Stomach (tissue), 4 donors: ENCODE data around the gene EOLA2.
"Not testable (repeated sequence)": the region's sequence is repeated elsewhere in the genome, so short reads cannot be mapped to it uniquely, and the experiment has no call there.

ENCODE experiments used
- EP300 ChIP-seq: sonication (generic); formaldehyde crosslinking; IDR thresholded peaks from one replicate; pipeline ENCODE4 v1.6.1; 2017; ENCODE audit warnings: antibody characterized with exemption
- POLR2A ChIP-seq, 4 donors: fragments of 450-650 bp; IDR thresholded peaks; one replicate each; pipeline ENCODE4 v1.6.1; 2016; ENCODE audit warnings: antibody characterized with exemption in 4 of 4, control low read depth in 2 of 4, mild to moderate bottlenecking in 1 of 4, moderate library complexity in 1 of 4
- POLR2AphosphoS5 ChIP-seq, 3 donors: sonication (generic); formaldehyde crosslinking; IDR thresholded peaks; one replicate each; pipeline ENCODE4 v1.6.1; 2016; ENCODE audit warnings: antibody characterized with exemption in 3 of 3
- TF ChIP-seq, protein P1 (sequence below), 7 experiments: fragments of 450-650 bp in 4 of 7; fragments of 200-600 bp in 3 of 7; sonication (generic) in 3 of 7; IDR thresholded peaks; one replicate each; pipeline ENCODE4 v1.5.1; 2016 to 2019; ENCODE audit warnings: antibody characterized with exemption in 7 of 7, control low read depth in 2 of 7, mild to moderate bottlenecking in 1 of 7

DNA sequence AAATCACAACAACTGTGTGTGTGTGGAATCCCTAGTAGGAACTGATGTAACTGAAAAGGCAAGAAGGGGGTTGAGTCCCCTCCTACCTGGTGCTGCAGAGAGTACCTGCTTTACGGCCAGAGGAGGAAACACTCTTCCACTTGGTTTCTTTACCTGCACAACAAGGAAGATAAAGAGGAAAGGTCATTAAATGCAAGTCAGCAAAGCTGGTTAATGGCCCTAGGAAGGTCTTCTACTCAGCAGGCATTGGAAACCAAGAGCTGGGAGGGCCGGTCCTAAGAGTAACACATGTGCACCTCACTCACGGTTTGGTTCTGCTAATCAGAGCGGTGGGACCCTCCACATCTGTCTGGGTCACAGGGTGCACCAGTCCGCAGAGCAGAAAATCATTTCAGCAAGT lies 963 bp downstream of the EOLA2 start:
- TF ChIP-seq, protein P1, sequence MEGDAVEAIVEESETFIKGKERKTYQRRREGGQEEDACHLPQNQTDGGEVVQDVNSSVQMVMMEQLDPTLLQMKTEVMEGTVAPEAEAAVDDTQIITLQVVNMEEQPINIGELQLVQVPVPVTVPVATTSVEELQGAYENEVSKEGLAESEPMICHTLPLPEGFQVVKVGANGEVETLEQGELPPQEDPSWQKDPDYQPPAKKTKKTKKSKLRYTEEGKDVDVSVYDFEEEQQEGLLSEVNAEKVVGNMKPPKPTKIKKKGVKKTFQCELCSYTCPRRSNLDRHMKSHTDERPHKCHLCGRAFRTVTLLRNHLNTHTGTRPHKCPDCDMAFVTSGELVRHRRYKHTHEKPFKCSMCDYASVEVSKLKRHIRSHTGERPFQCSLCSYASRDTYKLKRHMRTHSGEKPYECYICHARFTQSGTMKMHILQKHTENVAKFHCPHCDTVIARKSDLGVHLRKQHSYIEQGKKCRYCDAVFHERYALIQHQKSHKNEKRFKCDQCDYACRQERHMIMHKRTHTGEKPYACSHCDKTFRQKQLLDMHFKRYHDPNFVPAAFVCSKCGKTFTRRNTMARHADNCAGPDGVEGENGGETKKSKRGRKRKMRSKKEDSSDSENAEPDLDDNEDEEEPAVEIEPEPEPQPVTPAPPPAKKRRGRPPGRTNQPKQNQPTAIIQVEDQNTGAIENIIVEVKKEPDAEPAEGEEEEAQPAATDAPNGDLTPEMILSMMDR (IDR thresholded peaks at IDR 0.05) = not testable (repeated sequence)
- TF ChIP-seq POLR2A (IDR thresholded peaks at IDR 0.05); EP300; POLR2AphosphoS5 (IDR thresholded peaks at IDR 0.05): not testable (repeated sequence)
